ENCODE measurements around the gene ANKS1B.
A peak's percentile ranks its signal among the peaks of the same experiment; 100 is the strongest.

Gene ANKS1B

GRCh38 chr12:99152337-99152736 is 832.4 kb downstream of the ANKS1B start:
- no peak for DNase-seq

- no peak for DNase-seq
Observed at GRCh38 chr12:99151744-99152143, 833.0 kb downstream of the ANKS1B start.

GRCh38 chr12:99147130-99147529 is 837.6 kb downstream of the ANKS1B start:
- DNase-seq, result peak; percentile 13

- no peak for DNase-seq
Observed at GRCh38 chr12:99146730-99147129, 838.0 kb downstream of the ANKS1B start.

GRCh38 chr12:99146185-99146584 is 838.6 kb downstream of the ANKS1B start:
- peak; percentile 72 for DNase-seq

GRCh38 chr12:99142651-99143050 is 842.1 kb downstream of the ANKS1B start:
- no peak for DNase-seq

GRCh38 chr12:99140017-99140720 is 844.6 kb downstream of the ANKS1B start:
- no peak for DNase-seq

- DNase-seq, result no peak
Observed at GRCh38 chr12:99138393-99138792, 846.3 kb downstream of the ANKS1B start.

GRCh38 chr12:99137124-99137855 is 847.4 kb downstream of the ANKS1B start:
- DNase-seq, result peak; percentile 48

GRCh38 chr12:99136516-99136915 is 848.2 kb downstream of the ANKS1B start:
- no peak for DNase-seq

- DNase-seq, result no peak
Observed at GRCh38 chr12:99135376-99135775, 849.4 kb downstream of the ANKS1B start.

GRCh38 chr12:99133401-99133800 is 851.3 kb downstream of the ANKS1B start:
- peak; percentile 29 for DNase-seq

GRCh38 chr12:99131751-99132199 is 853.0 kb downstream of the ANKS1B start:
- DNase-seq, result peak; percentile 89

- DNase-seq, result peak; percentile 93
Observed at GRCh38 chr12:99130808-99131553, 853.8 kb downstream of the ANKS1B start.

GRCh38 chr12:99128246-99128802 is 856.4 kb downstream of the ANKS1B start:
- no peak for DNase-seq

- no peak for DNase-seq
Observed at GRCh38 chr12:99122959-99123358, 861.8 kb downstream of the ANKS1B start.

GRCh38 chr12:99122496-99122895 is 862.2 kb downstream of the ANKS1B start:
- DNase-seq, result no peak

- no peak for DNase-seq
Observed at GRCh38 chr12:99121546-99121945, 863.2 kb downstream of the ANKS1B start.

GRCh38 chr12:99119943-99120342 is 864.8 kb downstream of the ANKS1B start:
- DNase-seq, result no peak

GRCh38 chr12:99119449-99119848 is 865.3 kb downstream of the ANKS1B start:
- no peak for DNase-seq

- no peak for DNase-seq
Observed at GRCh38 chr12:99111600-99111999, 873.1 kb downstream of the ANKS1B start.

GRCh38 chr12:99110868-99111267 is 873.9 kb downstream of the ANKS1B start:
- DNase-seq, result no peak

- DNase-seq, result no peak
Observed at GRCh38 chr12:99110212-99110611, 874.5 kb downstream of the ANKS1B start.
